AG09319 (cell line): ENCODE results near the gene EIF3I.
A peak's percentile ranks its signal among the peaks of the same experiment; 100 is the strongest.

Experiments
- DNase-seq: peaks from one replicate; pipeline ENCODE4 v3.0.0-alpha.2; 2010; ENCODE audit warnings: low read depth; ENCODE audit errors: extremely low read depth
- TF ChIP-seq, protein P1 (sequence below): IDR thresholded peaks from 2 replicates; pipeline ENCODE4 v1.5.1; 2011; ENCODE audit warnings: low read depth, mild to moderate bottlenecking, inconsistent platforms, low read length, moderate library complexity

The EIF3I gene

DNA sequence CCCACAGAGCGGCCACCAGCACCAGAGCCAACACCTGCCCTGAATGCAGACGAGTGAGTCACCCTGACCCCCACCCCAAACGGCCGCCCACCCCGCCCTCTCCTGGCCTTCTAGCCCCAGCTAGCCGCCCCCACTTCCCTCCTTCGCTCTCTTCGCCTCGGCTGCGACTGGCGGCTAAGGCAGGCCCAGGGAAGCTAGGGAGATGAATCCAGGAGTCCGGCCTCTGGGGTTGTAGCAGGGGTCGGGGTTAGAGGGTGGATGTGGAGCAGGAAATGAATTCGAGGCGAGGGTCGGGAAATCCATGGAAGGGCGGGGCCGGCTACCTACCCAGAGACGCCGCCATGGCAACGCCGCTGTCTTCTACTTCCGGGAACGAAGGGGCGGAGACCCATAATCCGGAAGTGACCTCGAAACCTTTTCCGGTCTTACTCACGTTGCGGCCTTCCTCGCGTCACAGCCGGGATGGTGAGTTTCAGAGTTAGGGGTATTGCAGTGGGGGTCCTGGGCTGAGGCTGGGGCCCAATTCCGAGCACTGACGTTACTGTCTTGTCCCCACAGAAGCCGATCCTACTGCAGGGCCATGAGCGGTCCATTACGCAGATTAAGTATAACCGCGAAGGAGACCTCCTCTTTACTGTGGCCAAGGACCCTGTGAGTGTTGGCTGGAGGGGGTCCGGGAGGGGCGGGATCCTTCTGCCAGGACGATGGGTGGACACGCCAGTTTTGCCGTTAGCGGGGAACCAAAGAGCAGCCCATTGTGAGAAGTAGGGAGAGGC is at the start of gene EIF3I, which contains the start of gene TMEM234:
EIF3I (plus strand) TSS at position 428 of the 776 bp plus-strand sequence; CDS start at position 463, 35 bp downstream.
TMEM234 (minus strand) TSS at position 374 of the 776 bp plus-strand sequence; CDS start at position 343, 31 bp downstream.
- no peak for DNase-seq
- TF ChIP-seq, protein P1, sequence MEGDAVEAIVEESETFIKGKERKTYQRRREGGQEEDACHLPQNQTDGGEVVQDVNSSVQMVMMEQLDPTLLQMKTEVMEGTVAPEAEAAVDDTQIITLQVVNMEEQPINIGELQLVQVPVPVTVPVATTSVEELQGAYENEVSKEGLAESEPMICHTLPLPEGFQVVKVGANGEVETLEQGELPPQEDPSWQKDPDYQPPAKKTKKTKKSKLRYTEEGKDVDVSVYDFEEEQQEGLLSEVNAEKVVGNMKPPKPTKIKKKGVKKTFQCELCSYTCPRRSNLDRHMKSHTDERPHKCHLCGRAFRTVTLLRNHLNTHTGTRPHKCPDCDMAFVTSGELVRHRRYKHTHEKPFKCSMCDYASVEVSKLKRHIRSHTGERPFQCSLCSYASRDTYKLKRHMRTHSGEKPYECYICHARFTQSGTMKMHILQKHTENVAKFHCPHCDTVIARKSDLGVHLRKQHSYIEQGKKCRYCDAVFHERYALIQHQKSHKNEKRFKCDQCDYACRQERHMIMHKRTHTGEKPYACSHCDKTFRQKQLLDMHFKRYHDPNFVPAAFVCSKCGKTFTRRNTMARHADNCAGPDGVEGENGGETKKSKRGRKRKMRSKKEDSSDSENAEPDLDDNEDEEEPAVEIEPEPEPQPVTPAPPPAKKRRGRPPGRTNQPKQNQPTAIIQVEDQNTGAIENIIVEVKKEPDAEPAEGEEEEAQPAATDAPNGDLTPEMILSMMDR, result no peak

DNA sequence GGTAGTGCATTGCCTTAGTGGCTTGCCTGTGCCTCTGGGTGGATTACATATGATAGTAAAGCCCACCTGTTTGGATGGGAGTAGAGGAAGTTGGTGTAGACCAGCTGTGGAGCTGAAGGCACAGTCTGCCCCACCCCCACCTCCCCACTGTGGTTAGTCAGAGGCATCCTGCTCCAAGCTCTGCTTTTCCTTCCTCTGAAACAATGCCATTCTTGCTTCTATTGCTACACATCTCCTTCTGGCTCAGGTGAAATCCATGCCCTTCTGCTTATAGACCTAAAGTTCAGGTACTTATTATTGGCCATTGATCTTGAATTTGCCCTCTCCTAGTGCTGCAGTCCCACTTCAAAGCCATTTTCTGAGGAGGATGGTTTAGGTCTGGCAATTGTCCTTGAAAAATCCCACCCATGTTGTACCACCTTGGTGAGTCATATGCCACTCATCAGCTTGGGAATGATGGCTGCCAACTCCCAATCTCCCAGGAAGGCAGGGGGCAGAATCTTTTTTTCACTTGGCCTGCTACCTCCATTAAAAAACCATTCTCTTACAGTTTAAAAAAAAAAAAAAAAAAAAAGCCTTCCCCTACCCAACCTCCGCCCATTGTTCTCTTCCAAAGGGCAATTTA is 49.5 kb upstream of the EIF3I start:
- DNase-seq, result no peak
- TF ChIP-seq, protein P1, result no peak

DNA sequence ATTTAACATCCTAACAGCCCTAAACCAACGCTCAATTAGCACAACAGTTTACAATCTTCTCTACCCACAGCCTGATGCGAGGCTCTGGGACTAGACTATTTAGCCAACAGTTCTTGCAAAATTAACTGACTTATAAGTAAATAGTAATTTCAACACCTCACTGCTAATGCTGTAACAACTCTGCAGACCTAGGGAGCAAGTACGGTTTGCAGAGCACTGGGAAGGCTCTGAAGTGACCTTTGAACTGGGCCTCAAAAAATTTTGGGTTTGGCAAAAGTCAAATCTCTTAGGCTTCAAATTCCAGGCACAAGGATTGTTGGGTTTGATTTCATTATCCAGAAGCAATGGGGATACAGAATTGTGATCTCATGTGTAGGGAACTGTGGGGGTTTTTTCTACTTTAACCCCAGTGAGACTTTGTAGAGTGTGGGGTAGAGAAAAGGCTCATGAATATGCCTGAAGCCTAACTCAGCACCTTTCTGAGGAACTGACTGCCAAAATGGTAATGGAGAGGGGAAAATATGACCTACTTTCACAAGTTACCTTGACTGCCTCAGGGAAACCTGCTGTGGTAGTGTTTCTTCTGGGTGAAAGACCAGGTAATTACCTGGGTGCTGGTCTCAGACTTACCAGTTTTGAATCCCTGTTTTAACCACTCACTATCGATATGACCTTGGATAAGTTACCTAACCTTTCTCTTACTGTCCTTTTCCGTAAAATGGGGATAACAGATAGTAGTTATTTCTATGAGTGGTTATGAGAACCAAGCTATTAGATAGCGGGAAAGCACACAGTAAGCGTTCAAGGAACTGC is 43.6 kb upstream of the EIF3I start:
- no peak for DNase-seq
- TF ChIP-seq, protein P1, result no peak

DNA sequence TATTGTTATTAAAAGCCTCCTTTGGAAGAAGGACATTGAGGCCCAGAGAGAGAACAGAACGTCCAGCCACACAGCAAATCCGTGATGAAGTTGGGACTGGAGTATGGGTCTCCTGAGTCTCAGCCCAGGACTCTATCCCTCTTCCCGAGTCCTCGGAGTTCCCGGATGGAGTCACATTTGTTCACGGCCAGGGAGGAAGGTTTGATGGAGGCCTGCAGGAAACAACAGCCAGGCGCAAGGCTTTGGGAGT is 43.1 kb upstream of the EIF3I start:
- DNase-seq, result no peak
- TF ChIP-seq, protein P1, result no peak

DNA sequence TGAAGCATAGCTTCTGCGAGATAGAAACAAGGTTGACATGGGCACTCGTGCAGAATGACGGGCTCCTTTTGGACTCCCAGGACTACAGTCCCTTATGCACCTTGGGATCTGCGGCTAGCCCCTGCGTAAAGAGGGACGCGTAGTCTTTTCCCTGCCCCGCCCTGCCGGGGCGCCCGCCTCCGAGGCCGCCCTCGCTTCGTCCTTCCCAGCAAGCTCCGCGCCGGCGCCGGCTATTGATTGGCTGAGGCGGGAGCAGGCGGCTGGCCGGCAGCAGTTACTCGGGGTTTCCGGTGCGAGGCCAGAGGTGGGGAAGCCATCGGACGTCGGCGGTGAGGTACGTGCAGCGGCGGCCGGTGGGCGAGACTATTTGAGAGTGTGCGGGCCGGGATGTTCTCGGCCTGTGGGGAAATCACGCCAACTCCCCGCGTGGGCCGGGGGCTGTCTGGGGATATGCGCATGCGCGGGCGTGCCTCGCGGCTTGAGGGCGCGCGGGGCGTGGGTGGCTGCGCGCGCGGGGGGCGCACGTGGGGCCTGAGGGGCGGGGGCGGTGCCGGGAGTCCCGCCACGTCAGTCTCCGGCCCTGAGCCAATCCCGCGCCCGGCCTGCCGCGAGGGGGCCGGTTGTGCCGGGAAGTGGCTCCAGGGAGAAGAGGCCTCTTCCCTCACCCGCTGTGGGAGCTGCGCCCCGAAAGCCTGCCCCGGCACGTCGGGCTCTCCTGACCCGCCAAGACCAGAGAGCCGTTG is 42.6 kb upstream of the EIF3I start, which contains the start of gene TXLNA:
TXLNA (plus strand) TSS at position 233 of the 743 bp plus-strand sequence. CDS start 671 bp downstream, outside the sequence.
- peak; percentile 78 for DNase-seq
- TF ChIP-seq, protein P1, result peak; percentile 2

DNA sequence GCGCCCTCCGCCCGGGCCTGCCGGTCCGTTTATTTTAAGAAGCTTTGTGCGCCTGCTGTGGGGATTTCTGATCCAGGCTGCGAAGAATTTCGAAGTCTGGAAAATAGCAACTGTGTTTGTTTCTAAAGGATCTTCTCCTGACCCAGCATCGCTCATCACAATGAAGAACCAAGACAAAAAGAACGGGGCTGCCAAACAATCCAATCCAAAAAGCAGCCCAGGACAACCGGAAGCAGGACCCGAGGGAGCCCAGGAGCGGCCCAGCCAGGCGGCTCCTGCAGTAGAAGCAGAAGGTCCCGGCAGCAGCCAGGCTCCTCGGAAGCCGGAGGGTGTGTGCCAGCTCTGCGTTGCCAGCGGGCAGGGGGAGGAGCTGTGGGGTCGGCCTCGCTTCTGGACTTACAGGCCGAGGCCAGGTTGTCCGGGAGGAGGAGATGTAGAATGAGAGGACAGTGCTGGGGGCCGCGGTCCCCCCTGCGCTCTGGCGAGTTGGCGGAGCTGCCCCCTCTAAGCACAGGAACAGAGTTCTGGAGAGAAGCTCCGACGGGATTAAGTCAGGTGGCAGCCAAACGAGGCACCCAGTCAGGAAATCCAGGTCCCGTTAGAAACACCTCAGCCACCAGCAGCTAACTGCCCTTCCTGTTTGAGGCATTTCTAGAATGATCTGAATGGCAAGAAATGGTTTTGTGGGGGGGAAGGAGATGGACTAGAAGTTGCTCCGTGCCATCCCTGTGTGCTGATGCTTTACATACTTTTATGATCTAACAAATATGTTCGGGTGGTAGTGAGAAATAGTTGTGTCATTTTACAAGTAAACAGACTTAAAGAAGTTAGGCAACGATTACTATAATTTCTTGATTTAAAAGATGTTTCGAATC is 41.8 kb upstream of the EIF3I start:
- TF ChIP-seq, protein P1, result no peak
- no peak for DNase-seq
